Measurements from ENCODE around the gene ZNF609. TPM values are rescaled to one million over a fixed set of nuclear protein-coding genes. Genes with fewer than 3 reads are reported as not detected.
"Not testable (repeated sequence)": the region's sequence is repeated elsewhere in the genome, so short reads cannot be mapped to it uniquely, and the experiment has no call there.

The ZNF609 gene
- total RNA-seq, 1 donor from 2014 or later, result 63.9 TPM

DNA sequence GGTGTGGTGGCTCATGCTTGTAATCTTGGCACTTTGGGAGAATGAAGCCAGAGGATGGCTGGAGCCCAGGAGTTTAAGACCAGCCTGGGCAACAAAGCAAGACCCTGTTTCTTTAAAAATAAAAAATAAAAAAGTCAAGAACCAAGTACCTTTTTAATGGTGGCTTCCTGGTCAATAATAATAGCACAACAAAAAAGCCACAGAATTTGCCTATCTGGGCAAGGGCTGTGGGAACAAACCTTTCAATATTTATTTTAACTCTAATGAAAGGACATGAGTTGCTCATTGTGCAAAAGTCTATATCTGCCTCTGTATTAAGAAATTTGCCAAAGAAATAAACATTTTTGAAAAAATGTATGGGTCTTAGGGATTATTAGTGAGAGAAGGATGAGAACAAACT, 2.1 kb downstream of the ZNF609 start:
- no peaks in the 10 kb centered on the region for H3K9me3 Mint-ChIP-seq
- no peaks in the 10 kb centered on the region for H3K27me3 Mint-ChIP-seq
- intact Hi-C loops (cut with micrococcal nuclease), result loop anchor here (5.0 kb wide), 2 partner anchors 40 to 120 kb away; no protein-coding TSS in a partner anchor
- H3K36me3 Mint-ChIP-seq (ENCODE audit: low read depth), result peaks cover 20% of the 10 kb centered on the region
- peaks cover 61% of the 10 kb centered on the region for H3K4me1 Mint-ChIP-seq
- H3K4me3 Mint-ChIP-seq, result peak overlapping the region; percentile 92
- peak overlapping the region; percentile 90 for H3K27ac Mint-ChIP-seq
- DNase-seq, result no peak

GRCh38 chr15:64464276-64465005, 4.1 kb downstream of the ZNF609 start:
- Mint-ChIP-seq H3K27me3 (no peaks in the 10 kb centered on the region), H3K27ac (peak overlapping the region; percentile 54), H3K36me3 (ENCODE audit: low read depth) (peaks cover 24% of the 10 kb centered on the region), H3K4me3 (peak overlapping the region; percentile 36), H3K4me1 (peaks cover 64% of the 10 kb centered on the region), H3K9me3 (no peaks in the 10 kb centered on the region)
- DNase-seq, result no peak
- intact Hi-C loops (cut with micrococcal nuclease), result loop anchor here (5.0 kb wide), 2 partner anchors 38 to 118 kb away; no protein-coding TSS in a partner anchor

- Mint-ChIP-seq H3K27ac (peak overlapping the region; percentile 3), H3K36me3 (ENCODE audit: low read depth) (peaks cover 21% of the 10 kb centered on the region), H3K27me3 (no peaks in the 10 kb centered on the region), H3K4me1 (peaks cover 53% of the 10 kb centered on the region), H3K9me3 (no peaks in the 10 kb centered on the region), H3K4me3 (no peak overlapping the region)
- intact Hi-C loops (cut with micrococcal nuclease), result no loop called here
- DNase-seq, result no peak
Observed at GRCh38 chr15:64466408-64467141, 6.2 kb downstream of the ZNF609 start.

DNA sequence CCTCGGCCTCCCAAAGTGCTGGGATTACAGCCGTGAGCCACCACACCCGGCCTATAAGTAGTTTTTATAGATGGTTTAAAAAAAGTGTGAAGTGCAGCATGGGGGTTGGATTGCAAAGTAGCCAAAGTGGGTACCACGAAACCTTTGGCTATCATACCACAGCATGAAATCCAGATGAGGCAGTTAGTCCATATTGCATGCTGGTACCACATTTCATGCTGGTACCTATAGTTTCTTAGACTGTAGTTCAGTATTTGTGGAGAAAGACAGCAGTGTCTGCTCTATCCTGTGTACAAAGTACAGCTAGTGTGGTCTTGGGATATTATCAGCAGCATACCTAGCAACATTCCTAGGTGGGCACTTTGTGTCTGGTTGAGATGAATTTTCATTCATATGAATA, 11.8 kb downstream of the ZNF609 start:
- Mint-ChIP-seq H3K9me3 (no peaks in the 10 kb centered on the region), H3K36me3 (ENCODE audit: low read depth) (peaks cover 28% of the 10 kb centered on the region), H3K4me3 (no peak overlapping the region), H3K4me1 (peaks cover 33% of the 10 kb centered on the region), H3K27me3 (no peaks in the 10 kb centered on the region), H3K27ac (no peak overlapping the region)
- intact Hi-C loops (cut with micrococcal nuclease), result no loop called here
- no peak for DNase-seq

GRCh38 chr15:64474846-64475245, 14.5 kb downstream of the ZNF609 start:
- Mint-ChIP-seq H3K9me3 (no peaks in the 10 kb centered on the region), H3K27ac (no peak overlapping the region), H3K4me1 (peaks cover 19% of the 10 kb centered on the region), H3K27me3 (no peaks in the 10 kb centered on the region), H3K36me3 (ENCODE audit: low read depth) (peaks cover 22% of the 10 kb centered on the region), H3K4me3 (no peak overlapping the region)
- DNase-seq, result no peak
- intact Hi-C loops (cut with micrococcal nuclease), result no loop called here

- Mint-ChIP-seq H3K36me3 (ENCODE audit: low read depth) (peaks cover 22% of the 10 kb centered on the region), H3K27ac (peak overlapping the region; percentile 17), H3K27me3 (no peaks in the 10 kb centered on the region), H3K4me1 (peaks cover 19% of the 10 kb centered on the region), H3K9me3 (no peaks in the 10 kb centered on the region), H3K4me3 (no peak overlapping the region)
- DNase-seq, result no peak
- intact Hi-C loops (cut with micrococcal nuclease), result no loop called here
Observed at GRCh38 chr15:64476550-64476949, 16.2 kb downstream of the ZNF609 start.

DNA sequence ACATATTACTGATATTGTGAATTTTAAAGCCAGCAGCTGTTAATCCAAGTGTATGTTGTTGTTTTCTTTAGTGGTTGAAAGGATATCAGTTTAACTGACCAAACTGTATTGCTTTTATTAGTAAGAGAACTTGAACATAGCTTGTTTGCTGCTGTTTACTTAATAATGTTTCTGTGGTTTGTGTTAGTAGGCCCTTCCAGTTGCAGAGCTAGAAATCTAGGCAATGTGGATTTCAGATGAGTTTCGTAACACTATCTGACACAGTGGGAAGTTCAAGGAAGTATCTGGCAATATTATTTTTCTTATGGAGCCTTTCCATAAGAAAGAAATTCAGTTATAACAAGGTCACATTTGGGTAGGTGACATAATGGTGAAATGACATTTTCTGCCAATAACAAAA, 18.5 kb downstream of the ZNF609 start:
- H3K9me3 Mint-ChIP-seq, result no peaks in the 10 kb centered on the region
- H3K4me3 Mint-ChIP-seq, result no peak overlapping the region
- H3K36me3 Mint-ChIP-seq (ENCODE audit: low read depth), result peaks cover 26% of the 10 kb centered on the region
- intact Hi-C loops (cut with micrococcal nuclease), result no loop called here
- H3K27me3 Mint-ChIP-seq, result no peaks in the 10 kb centered on the region
- DNase-seq, result no peak
- H3K4me1 Mint-ChIP-seq, result peaks cover 18% of the 10 kb centered on the region
- no peak overlapping the region for H3K27ac Mint-ChIP-seq

DNA sequence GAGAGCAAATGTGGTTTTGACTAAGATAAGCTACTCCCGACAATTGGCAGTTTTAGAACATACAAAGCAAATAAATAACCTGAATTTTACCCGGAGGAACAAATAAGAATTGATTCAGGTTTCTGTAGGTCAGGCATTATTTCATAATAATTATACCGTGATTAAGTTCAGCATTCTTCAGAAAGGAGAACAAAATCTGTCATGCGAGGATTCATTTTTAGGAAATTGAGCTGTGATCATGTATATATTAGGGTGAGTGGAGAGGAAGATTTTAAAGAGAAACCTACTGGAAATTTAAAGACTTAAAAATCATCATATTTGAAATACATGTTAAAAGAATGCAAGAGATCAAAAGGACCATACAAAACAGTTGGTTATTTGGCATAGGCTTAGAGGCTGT, 20.5 kb downstream of the ZNF609 start:
- Mint-ChIP-seq H3K27ac (no peak overlapping the region), H3K9me3 (no peaks in the 10 kb centered on the region)
- intact Hi-C loops (cut with micrococcal nuclease), result no loop called here

GRCh38 chr15:64483749-64484148, 23.4 kb downstream of the ZNF609 start:
- Mint-ChIP-seq H3K36me3 (ENCODE audit: low read depth) (peaks cover 25% of the 10 kb centered on the region), H3K4me1 (peaks cover 12% of the 10 kb centered on the region), H3K4me3 (no peak overlapping the region), H3K9me3 (no peaks in the 10 kb centered on the region), H3K27ac (no peak overlapping the region), H3K27me3 (no peaks in the 10 kb centered on the region)
- DNase-seq, result no peak
- intact Hi-C loops (cut with micrococcal nuclease), result no loop called here

More for the DNA sequence above, 20.5 kb downstream of the ZNF609 start:
- no peaks in the 10 kb centered on the region for H3K27me3 Mint-ChIP-seq
- no peak for DNase-seq
- peaks cover 16% of the 10 kb centered on the region for H3K4me1 Mint-ChIP-seq
- H3K36me3 Mint-ChIP-seq (ENCODE audit: low read depth), result peaks cover 24% of the 10 kb centered on the region
- H3K4me3 Mint-ChIP-seq, result no peak overlapping the region

GRCh38 chr15:64485796-64486195, 25.4 kb downstream of the ZNF609 start:
- Mint-ChIP-seq H3K9me3 (no peaks in the 10 kb centered on the region), H3K4me1 (peaks cover 17% of the 10 kb centered on the region), H3K36me3 (ENCODE audit: low read depth) (peaks cover 34% of the 10 kb centered on the region), H3K4me3 (no peak overlapping the region), H3K27me3 (no peaks in the 10 kb centered on the region), H3K27ac (no peak overlapping the region)
- intact Hi-C loops (cut with micrococcal nuclease), result no loop called here
- DNase-seq, result no peak

DNA sequence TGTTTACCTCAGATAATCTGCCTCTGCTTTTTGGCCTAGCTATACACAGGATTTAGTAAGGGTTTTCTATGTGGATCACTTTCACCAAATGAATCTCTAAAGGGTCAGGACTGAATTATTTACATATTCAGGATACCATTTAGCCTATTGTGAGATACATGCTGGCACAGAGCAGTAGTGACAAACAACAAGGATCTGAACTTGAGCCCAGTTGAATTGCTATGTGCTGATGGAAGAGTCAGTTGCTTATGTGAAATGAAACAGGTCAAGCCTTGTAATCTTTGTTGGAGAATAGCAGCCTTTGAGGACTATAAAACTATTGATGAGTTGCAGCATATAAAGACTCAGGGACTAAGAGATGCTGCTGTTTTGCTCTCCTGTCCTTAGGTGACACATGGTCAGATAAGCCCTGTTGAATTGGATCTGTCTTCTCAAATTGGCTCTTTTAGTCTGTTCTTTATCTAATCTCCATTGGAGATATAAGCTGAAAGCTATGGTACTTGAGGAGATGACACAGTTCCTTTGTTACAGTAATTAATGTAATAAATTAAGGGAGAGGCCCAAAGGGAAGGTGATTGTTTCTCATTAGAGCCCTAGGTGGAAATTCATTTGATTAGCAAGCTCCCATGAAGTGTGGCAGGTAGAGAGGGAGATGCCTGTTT, 30.4 kb downstream of the ZNF609 start:
- no peaks in the 10 kb centered on the region for H3K27me3 Mint-ChIP-seq
- H3K27ac Mint-ChIP-seq, result no peak overlapping the region
- peaks cover 25% of the 10 kb centered on the region for H3K4me1 Mint-ChIP-seq
- H3K36me3 Mint-ChIP-seq (ENCODE audit: low read depth), result peaks cover 37% of the 10 kb centered on the region
- DNase-seq, result no peak
- no peaks in the 10 kb centered on the region for H3K9me3 Mint-ChIP-seq
- intact Hi-C loops (cut with micrococcal nuclease), result no loop called here
- H3K4me3 Mint-ChIP-seq, result no peak overlapping the region

DNA sequence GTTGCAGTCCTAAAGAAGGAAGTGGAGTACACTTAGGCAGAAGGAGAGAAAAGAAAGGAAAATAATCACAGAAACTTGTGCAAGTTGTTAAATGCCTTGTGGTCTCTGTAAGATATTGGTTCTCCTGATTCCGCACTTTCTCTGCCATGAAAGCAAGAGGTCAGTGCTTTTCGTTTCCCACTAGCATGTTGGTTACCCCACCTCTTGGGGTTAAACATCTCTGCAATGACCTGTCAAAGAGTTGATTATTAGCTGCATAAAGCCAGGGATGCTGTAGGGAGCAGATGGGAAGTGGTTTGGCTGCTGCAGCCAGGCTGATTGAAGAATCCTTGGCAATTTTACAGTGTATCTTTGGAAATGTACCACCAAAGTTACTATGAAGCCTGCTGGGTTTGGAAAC, 33.3 kb downstream of the ZNF609 start:
- peaks cover 23% of the 10 kb centered on the region for H3K4me1 Mint-ChIP-seq
- H3K27me3 Mint-ChIP-seq, result no peaks in the 10 kb centered on the region
- no peak overlapping the region for H3K4me3 Mint-ChIP-seq
- H3K36me3 Mint-ChIP-seq (ENCODE audit: low read depth), result peaks cover 46% of the 10 kb centered on the region
- no peak overlapping the region for H3K27ac Mint-ChIP-seq
- intact Hi-C loops (cut with micrococcal nuclease), result no loop called here
- DNase-seq, result no peak
- H3K9me3 Mint-ChIP-seq, result no peaks in the 10 kb centered on the region

GRCh38 chr15:64495968-64496367, 35.6 kb downstream of the ZNF609 start:
- H3K27me3 Mint-ChIP-seq; DNase-seq; H3K27ac Mint-ChIP-seq; H3K4me3 Mint-ChIP-seq; intact Hi-C loops (cut with micrococcal nuclease); H3K9me3 Mint-ChIP-seq: not testable (repeated sequence)
- H3K36me3 Mint-ChIP-seq (ENCODE audit: low read depth), result peaks cover 55% of the 10 kb centered on the region
- H3K4me1 Mint-ChIP-seq, result peaks cover 35% of the 10 kb centered on the region

Measured in activated CD4-positive, alpha-beta T cell treated with anti-CD3 and anti-CD28 coated beads, Interleukin-2, amount 10 ng/mL, durations not matched to agents 24 days and 14 days (primary cell).